BLaER1 (cell line): Measurements from ENCODE around the gene ATRNL1.
A peak's percentile ranks its signal among the peaks of the same experiment; 100 is the strongest.
"Not testable (repeated sequence)": the region's sequence is repeated elsewhere in the genome, so short reads cannot be mapped to it uniquely, and the experiment has no call there.

Experiments used
- H3K27ac ChIP-seq: shearing (Covaris generic); formaldehyde crosslinking; 2 replicates; pipeline ENCODE4 v1.8.1; 2022
- H3K27me3 ChIP-seq: shearing (Covaris generic); formaldehyde crosslinking; 2 replicates; pipeline ENCODE4 v1.8.1; 2022
- H3K36me3 ChIP-seq: shearing (Covaris generic); formaldehyde crosslinking; 2 replicates; pipeline ENCODE4 v1.8.1; 2022
- H3K4me1 ChIP-seq: shearing (Covaris generic); formaldehyde crosslinking; 2 replicates; pipeline ENCODE4 v1.8.1; 2022
- H3K4me2 ChIP-seq: shearing (Covaris generic); formaldehyde crosslinking; 2 replicates; pipeline ENCODE4 v1.8.1; 2022
- H3K4me3 ChIP-seq: shearing (Covaris generic); formaldehyde crosslinking; 2 replicates; pipeline ENCODE4 v1.8.1; 2022
- H3K9ac ChIP-seq: shearing (Covaris generic); formaldehyde crosslinking; 2 replicates; pipeline ENCODE4 v1.8.1; 2022
- H3K9me3 ChIP-seq: shearing (Covaris generic); formaldehyde crosslinking; 2 replicates; pipeline ENCODE4 v1.8.1; 2022
- H4K20me1 ChIP-seq: shearing (Covaris generic); formaldehyde crosslinking; 2 replicates; pipeline ENCODE4 v1.8.1; 2022
- Cebpa-rat ChIP-seq: shearing (Covaris generic); IDR thresholded peaks from 2 replicates; pipeline ENCODE4 v1.8.1; 2022

ATRNL1 gene

GRCh38 chr10:115073796-115074195, 19.4 kb upstream of the ATRNL1 start:
- Histone ChIP-seq H4K20me1 (no peaks in the 10 kb centered on the region), H3K27me3 (no peaks in the 10 kb centered on the region), H3K4me3 (no peak overlapping the region), H3K9ac (no peak overlapping the region), H3K4me1 (no peaks in the 10 kb centered on the region), H3K27ac (no peak overlapping the region), H3K36me3 (no peaks in the 10 kb centered on the region), H3K4me2 (no peak overlapping the region), H3K9me3 (peaks cover 10% of the 10 kb centered on the region)
- TF ChIP-seq Cebpa-rat: no peak

GRCh38 chr10:115082506-115082905, 10.7 kb upstream of the ATRNL1 start:
- H3K4me3 ChIP-seq: no peak overlapping the region
- TF ChIP-seq Cebpa-rat: no peak
- H4K20me1 ChIP-seq: no peaks in the 10 kb centered on the region
- H3K9ac ChIP-seq: no peak overlapping the region
- no peak overlapping the region for H3K27ac ChIP-seq
- no peak overlapping the region for H3K4me2 ChIP-seq
- no peaks in the 10 kb centered on the region for H3K4me1 ChIP-seq
- H3K36me3 ChIP-seq: no peaks in the 10 kb centered on the region
- H3K9me3 ChIP-seq: peaks cover 14% of the 10 kb centered on the region
- no peaks in the 10 kb centered on the region for H3K27me3 ChIP-seq

GRCh38 chr10:115084277-115084850, 8.8 kb upstream of the ATRNL1 start:
- Histone ChIP-seq H3K4me2 (no peak overlapping the region), H3K36me3 (no peaks in the 10 kb centered on the region), H3K9ac (no peak overlapping the region), H3K9me3 (peaks cover 13% of the 10 kb centered on the region), H3K4me1 (no peaks in the 10 kb centered on the region), H3K27ac (no peak overlapping the region), H4K20me1 (no peaks in the 10 kb centered on the region), H3K27me3 (no peaks in the 10 kb centered on the region), H3K4me3 (no peak overlapping the region)
- TF ChIP-seq Cebpa-rat: no peak

GRCh38 chr10:115091161-115091560, 2.0 kb upstream of the ATRNL1 start:
- Histone ChIP-seq H3K4me3 (no peak overlapping the region), H3K4me1 (peaks cover 27% of the 10 kb centered on the region), H3K9me3 (peaks cover 13% of the 10 kb centered on the region), H3K9ac (no peak overlapping the region), H3K36me3 (no peaks in the 10 kb centered on the region), H3K4me2 (no peak overlapping the region), H3K27ac (no peak overlapping the region), H4K20me1 (peaks cover 20% of the 10 kb centered on the region), H3K27me3 (peaks cover 29% of the 10 kb centered on the region)
- no peak for TF ChIP-seq Cebpa-rat

GRCh38 chr10:115092258-115092554, 959 bp upstream of the ATRNL1 start:
- H3K4me1 ChIP-seq: peaks cover 28% of the 10 kb centered on the region
- no peaks in the 10 kb centered on the region for H3K36me3 ChIP-seq
- peak overlapping the region; percentile 98 for H3K9ac ChIP-seq
- peak overlapping the region; percentile 82 for H3K4me3 ChIP-seq
- peaks cover 29% of the 10 kb centered on the region for H3K27me3 ChIP-seq
- H4K20me1 ChIP-seq: peaks cover 25% of the 10 kb centered on the region
- peak overlapping the region; percentile 98; the same call in 1 of the 2 replicates for H3K27ac ChIP-seq
- H3K9me3 ChIP-seq: peaks cover 8% of the 10 kb centered on the region
- H3K4me2 ChIP-seq: peak overlapping the region; percentile 91
- no peak for TF ChIP-seq Cebpa-rat

GRCh38 chr10:115092555-115093285, 445 bp upstream of the ATRNL1 start:
- H3K27ac ChIP-seq: peak overlapping the region; percentile 98
- H3K9me3 ChIP-seq: peaks cover 3% of the 10 kb centered on the region
- H3K4me1 ChIP-seq: peaks cover 28% of the 10 kb centered on the region
- peak overlapping the region; percentile 82 for H3K4me3 ChIP-seq
- H3K9ac ChIP-seq: peak overlapping the region; percentile 98
- H4K20me1 ChIP-seq: peaks cover 25% of the 10 kb centered on the region
- H3K4me2 ChIP-seq: peak overlapping the region; percentile 91
- H3K36me3 ChIP-seq: no peaks in the 10 kb centered on the region
- no peak for TF ChIP-seq Cebpa-rat
- H3K27me3 ChIP-seq: peaks cover 29% of the 10 kb centered on the region

- H3K9ac ChIP-seq: peak overlapping the region; percentile 98
Measured at GRCh38 chr10:115093776-115094408, 727 bp downstream of the ATRNL1 start.

GRCh38 chr10:115094416-115095140, 1.4 kb downstream of the ATRNL1 start:
- H4K20me1 ChIP-seq: peaks cover 25% of the 10 kb centered on the region
- H3K36me3 ChIP-seq: no peaks in the 10 kb centered on the region
- H3K4me1 ChIP-seq: peaks cover 28% of the 10 kb centered on the region
- TF ChIP-seq Cebpa-rat: no peak
- H3K27ac ChIP-seq: no peak overlapping the region
- H3K27me3 ChIP-seq: peaks cover 29% of the 10 kb centered on the region
- peak overlapping the region; percentile 98 for H3K9ac ChIP-seq
- H3K9me3 ChIP-seq: no peaks in the 10 kb centered on the region
- peak overlapping the region; percentile 91 for H3K4me2 ChIP-seq
- H3K4me3 ChIP-seq: peak overlapping the region; percentile 82

More at GRCh38 chr10:115093776-115094408, 727 bp downstream of the ATRNL1 start:
- H3K27ac ChIP-seq: peak overlapping the region; percentile 98
- peaks cover 25% of the 10 kb centered on the region for H4K20me1 ChIP-seq
- peaks cover 29% of the 10 kb centered on the region for H3K27me3 ChIP-seq
- TF ChIP-seq Cebpa-rat: no peak
- H3K36me3 ChIP-seq: no peaks in the 10 kb centered on the region
- peak overlapping the region; percentile 82 for H3K4me3 ChIP-seq
- no peaks in the 10 kb centered on the region for H3K9me3 ChIP-seq
- H3K4me2 ChIP-seq: peak overlapping the region; percentile 91
- H3K4me1 ChIP-seq: peaks cover 28% of the 10 kb centered on the region

GRCh38 chr10:115095758-115096157, 2.6 kb downstream of the ATRNL1 start:
- H3K4me3 ChIP-seq: no peak overlapping the region
- peaks cover 25% of the 10 kb centered on the region for H4K20me1 ChIP-seq
- no peaks in the 10 kb centered on the region for H3K9me3 ChIP-seq
- H3K27me3 ChIP-seq: peaks cover 29% of the 10 kb centered on the region
- peak overlapping the region; percentile 24; the same call in 1 of the 2 replicates for H3K4me2 ChIP-seq
- no peak overlapping the region for H3K27ac ChIP-seq
- H3K9ac ChIP-seq: no peak overlapping the region
- peaks cover 28% of the 10 kb centered on the region for H3K4me1 ChIP-seq
- no peak for TF ChIP-seq Cebpa-rat
- no peaks in the 10 kb centered on the region for H3K36me3 ChIP-seq

GRCh38 chr10:115103700-115104099, 10.5 kb downstream of the ATRNL1 start:
- no peaks in the 10 kb centered on the region for H3K4me1 ChIP-seq
- no peak overlapping the region for H3K4me2 ChIP-seq
- peaks cover 50% of the 10 kb centered on the region for H3K9me3 ChIP-seq
- no peak overlapping the region for H3K9ac ChIP-seq
- H4K20me1 ChIP-seq: no peaks in the 10 kb centered on the region
- no peaks in the 10 kb centered on the region for H3K27me3 ChIP-seq
- TF ChIP-seq Cebpa-rat: no peak
- no peak overlapping the region for H3K27ac ChIP-seq
- no peak overlapping the region for H3K4me3 ChIP-seq
- peaks cover 21% of the 10 kb centered on the region for H3K36me3 ChIP-seq

GRCh38 chr10:115105411-115105810, 12.2 kb downstream of the ATRNL1 start:
- H3K4me3 ChIP-seq, H3K4me2 ChIP-seq, H3K4me1 ChIP-seq, H3K27ac ChIP-seq, H3K9ac ChIP-seq, H4K20me1 ChIP-seq, H3K27me3 ChIP-seq: not testable (repeated sequence)
- peaks cover 21% of the 10 kb centered on the region for H3K36me3 ChIP-seq
- H3K9me3 ChIP-seq: peaks cover 50% of the 10 kb centered on the region
